GM12864 (cell line): Measurements from ENCODE around the gene BRD7.
"Not testable (repeated sequence)": the region's sequence is repeated elsewhere in the genome, so short reads cannot be mapped to it uniquely, and the experiment has no call there.

Experiments used
- DNase-seq: peaks from one replicate; pipeline ENCODE4 v3.0.0-alpha.2; 2011; ENCODE audit warnings: low read depth
- H3K4me3 ChIP-seq: 2 replicates; pipeline ENCODE4 v1.5.1; 2011; ENCODE audit warnings: mild to moderate bottlenecking, low read depth, low read length, control low read depth
- CTCF ChIP-seq: IDR thresholded peaks from 2 replicates; pipeline ENCODE4 v1.5.1; 2011; ENCODE audit warnings: low read depth, mild to moderate bottlenecking, moderate library complexity, low read length, control low read depth, inconsistent platforms; ENCODE audit errors: missing control alignments

The BRD7 gene

GRCh38 chr16:50360033-50360778 lies 8.6 kb downstream of the BRD7 start:
- H3K4me3 ChIP-seq: no peak overlapping the region
- no peak for DNase-seq
- TF ChIP-seq CTCF: no peak

GRCh38 chr16:50359626-50360025 lies 9.2 kb downstream of the BRD7 start:
- H3K4me3 ChIP-seq: no peak overlapping the region
- no peak for TF ChIP-seq CTCF
- no peak for DNase-seq

- DNase-seq: no peak
- TF ChIP-seq CTCF: peak; percentile 52
- no peak overlapping the region for H3K4me3 ChIP-seq
Measured at GRCh38 chr16:50354629-50355456, 13.9 kb downstream of the BRD7 start.

GRCh38 chr16:50354082-50354481 lies 14.7 kb downstream of the BRD7 start:
- no peak for DNase-seq
- TF ChIP-seq CTCF: no peak
- no peak overlapping the region for H3K4me3 ChIP-seq

- no peak for TF ChIP-seq CTCF
- no peak for DNase-seq
- no peak overlapping the region for H3K4me3 ChIP-seq
Measured at GRCh38 chr16:50351952-50352351, 16.8 kb downstream of the BRD7 start.

GRCh38 chr16:50351116-50351515 lies 17.7 kb downstream of the BRD7 start:
- H3K4me3 ChIP-seq: no peak overlapping the region
- TF ChIP-seq CTCF: no peak
- no peak for DNase-seq

- not testable (repeated sequence) for H3K4me3 ChIP-seq, DNase-seq
Measured at GRCh38 chr16:50345210-50345609, 23.6 kb downstream of the BRD7 start.

- not testable (repeated sequence) for H3K4me3 ChIP-seq, DNase-seq
Measured at GRCh38 chr16:50343566-50343965, 25.2 kb downstream of the BRD7 start.
